EL (cell line): ENCODE results near the gene NEK7.

ENCODE experiments used
- DNase-seq: peaks from one replicate; pipeline ENCODE4 v3.0.0-alpha.2; 2016

NEK7 gene

DNA sequence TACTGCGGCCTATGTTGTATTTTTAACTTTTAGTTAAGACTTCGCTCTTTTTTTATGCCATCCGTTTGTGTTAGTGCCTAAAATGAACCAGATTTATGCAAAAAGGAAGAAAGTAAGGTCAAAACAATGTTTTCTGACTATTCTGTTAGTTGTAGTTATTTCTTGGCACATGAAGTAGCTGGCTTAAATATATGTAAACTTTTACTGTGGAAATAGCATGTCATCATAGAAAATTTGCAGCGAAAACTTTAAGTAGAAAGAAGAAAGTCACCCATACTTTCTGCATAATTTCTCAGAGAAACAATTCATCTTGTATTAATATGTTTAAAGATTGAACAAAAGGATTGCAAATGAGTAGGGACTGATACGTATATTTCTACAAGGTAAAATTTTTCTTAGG lies 106.4 kb downstream of the NEK7 start:
- no peak for DNase-seq

GRCh38 chr1:198264282-198264681 lies 107.5 kb downstream of the NEK7 start:
- DNase-seq: no peak

GRCh38 chr1:198265073-198265661 lies 108.4 kb downstream of the NEK7 start:
- DNase-seq: peak; percentile 31

DNA sequence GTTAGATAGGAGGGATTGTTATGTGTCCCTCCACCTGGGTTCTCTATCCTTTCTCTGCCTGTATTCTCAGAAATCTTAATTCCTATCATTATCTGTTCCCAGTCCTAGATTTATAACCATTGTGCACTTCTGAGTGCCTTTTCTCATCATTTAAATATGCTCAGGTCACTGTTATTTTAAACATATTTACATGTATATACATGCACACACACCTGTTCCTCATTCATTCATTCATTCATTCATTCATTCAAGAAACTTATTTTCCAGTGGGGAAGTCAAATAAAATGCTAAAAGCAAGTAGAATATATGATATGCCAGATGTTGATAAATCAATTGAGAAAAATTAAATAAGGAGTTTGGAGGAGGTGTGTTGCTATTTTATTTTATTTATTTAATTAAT lies 110.3 kb downstream of the NEK7 start:
- no peak for DNase-seq

DNA sequence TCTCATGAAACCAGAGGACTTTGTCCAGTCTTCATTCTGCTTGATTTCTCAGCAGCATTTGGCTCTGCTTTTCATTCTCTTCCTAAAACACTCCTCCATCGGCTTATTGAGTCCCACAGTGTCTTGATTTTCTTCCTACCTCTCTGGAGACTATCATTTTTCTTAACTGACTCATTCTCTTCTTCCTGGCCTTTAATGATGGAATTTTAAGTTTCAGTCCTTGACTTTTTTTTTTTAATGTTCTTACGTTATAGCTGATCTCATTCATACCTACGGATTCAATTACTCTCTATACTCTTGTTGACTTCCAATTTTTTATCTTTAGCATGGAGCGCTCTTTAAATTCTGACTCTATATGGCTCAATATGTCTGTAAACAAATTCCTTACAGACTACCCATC lies 111.1 kb downstream of the NEK7 start:
- peak; percentile 87 for DNase-seq

- DNase-seq: no peak
Observed at GRCh38 chr1:198268784-198269645, 112.2 kb downstream of the NEK7 start.

DNA sequence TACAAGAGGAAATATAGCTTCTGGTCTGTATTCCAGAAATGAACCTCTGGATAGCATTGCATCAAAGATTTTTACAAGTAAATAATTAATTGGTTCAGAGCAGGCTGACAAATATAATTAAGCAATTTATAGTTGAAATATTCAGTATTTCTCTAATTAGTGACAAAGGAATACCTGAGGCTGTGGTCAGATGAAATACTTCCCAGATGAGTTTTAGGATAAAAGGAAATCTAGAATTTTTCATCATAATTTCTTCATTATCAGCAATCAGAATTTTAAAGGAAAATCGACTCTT lies 112.8 kb downstream of the NEK7 start:
- no peak for DNase-seq

- no peak for DNase-seq
Observed at GRCh38 chr1:198270273-198270828, 113.6 kb downstream of the NEK7 start.

DNA sequence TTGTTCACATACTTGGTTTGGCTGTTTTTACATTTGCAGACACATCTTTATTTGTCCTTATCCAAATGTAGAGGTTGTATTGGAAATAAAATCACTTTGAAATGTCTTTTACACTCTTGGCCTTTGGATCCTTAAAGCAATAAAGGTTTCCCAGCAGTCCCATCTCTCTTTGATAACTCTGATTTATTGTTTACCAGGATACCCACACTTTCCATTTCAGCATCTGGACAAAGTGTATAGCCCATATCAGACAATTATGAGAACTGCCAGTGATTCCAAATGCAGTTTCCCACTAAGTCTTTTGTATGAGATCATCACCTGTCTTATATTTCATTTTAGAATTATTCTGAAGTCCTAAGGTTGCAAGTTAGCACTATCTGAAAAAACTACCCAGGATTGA lies 114.7 kb downstream of the NEK7 start:
- DNase-seq: no peak

DNA sequence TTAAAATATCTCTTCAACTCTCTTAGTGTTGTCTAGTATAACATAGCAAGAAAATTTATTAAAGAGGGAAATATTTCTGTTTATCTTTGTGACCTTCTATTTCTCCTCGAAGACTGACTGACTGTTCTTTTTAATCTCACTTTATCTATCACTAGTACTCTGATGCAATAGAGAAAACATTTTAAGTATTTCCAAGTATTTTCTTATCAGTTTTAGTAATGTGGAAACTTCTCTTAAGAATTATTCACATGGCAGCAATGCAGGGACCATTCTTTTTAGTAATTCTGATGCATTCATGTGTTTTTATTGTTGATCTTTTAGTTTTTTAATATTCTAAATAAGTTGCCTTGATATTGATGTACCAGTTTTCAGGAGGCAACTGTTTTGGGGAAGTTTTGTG lies 115.7 kb downstream of the NEK7 start:
- DNase-seq: peak; percentile 55

DNA sequence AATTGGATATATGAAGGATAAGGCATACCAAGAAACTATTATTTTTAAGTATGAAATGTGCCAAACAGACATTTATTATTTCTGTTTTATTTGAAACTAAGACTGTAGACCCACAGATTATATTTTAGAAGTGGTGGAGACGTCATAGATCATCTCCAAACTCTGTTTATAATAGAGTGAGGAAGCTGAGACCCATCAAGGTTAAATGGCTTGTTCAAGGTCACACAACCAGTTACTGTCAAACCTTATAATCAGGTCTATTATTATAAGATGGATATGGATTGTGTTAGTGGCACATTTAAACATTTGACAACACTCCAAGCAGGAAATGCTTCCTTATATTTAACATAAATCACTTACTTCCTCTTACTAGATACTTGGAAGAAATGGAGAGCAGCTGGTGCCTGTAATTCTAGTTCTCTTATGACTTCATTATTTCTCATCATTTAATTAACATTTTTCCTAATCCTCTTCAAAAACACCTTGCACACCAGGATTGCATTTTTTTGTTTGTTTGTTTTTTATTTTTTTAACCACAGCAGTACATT lies 117.0 kb downstream of the NEK7 start:
- DNase-seq: no peak

GRCh38 chr1:198275597-198275996 lies 118.8 kb downstream of the NEK7 start:
- DNase-seq: no peak

GRCh38 chr1:198276241-198276640 lies 119.4 kb downstream of the NEK7 start:
- DNase-seq: no peak

GRCh38 chr1:198278943-198279342 lies 122.1 kb downstream of the NEK7 start:
- peak; percentile 42 for DNase-seq

- no peak for DNase-seq
Observed at GRCh38 chr1:198280080-198280479, 123.3 kb downstream of the NEK7 start.

DNA sequence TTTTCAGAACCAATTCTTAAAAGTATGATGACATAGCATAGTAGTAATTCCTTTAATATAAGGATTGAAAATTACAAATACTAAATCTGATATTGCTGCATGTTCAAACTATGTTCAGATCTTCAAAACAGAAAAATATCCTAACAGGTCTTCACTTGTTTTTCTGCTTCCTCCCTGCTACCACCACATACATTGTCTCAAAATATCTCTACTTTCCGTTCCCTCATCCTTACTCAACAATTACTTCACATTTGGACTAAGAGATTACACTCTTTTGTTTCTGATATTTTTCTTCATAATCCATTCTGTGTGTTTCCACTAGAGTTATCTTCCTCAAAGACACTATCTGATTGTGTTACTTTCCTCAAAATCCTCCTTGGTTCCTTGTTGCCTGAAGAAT lies 125.1 kb downstream of the NEK7 start:
- no peak for DNase-seq

- no peak for DNase-seq
Observed at GRCh38 chr1:198283222-198283621, 126.4 kb downstream of the NEK7 start.

DNA sequence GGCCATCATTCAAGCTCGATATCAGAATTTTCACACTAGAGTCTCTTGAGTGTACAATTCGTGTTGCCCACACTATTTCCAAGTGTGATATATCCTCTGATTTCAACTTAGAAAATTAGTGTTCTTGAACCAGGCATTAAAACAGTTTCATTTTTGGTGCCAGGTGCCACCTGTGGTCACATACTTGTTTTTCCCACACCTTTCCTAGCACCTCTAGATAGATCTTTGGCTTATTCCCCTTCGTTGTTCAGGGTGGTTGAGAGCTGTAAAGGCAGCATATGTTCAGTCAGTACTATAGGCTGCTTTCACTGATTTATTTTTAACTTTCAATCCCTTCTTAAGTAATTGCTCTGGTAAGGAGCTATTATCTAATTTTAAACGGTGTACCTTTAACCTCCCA lies 131.1 kb downstream of the NEK7 start:
- DNase-seq: no peak

DNA sequence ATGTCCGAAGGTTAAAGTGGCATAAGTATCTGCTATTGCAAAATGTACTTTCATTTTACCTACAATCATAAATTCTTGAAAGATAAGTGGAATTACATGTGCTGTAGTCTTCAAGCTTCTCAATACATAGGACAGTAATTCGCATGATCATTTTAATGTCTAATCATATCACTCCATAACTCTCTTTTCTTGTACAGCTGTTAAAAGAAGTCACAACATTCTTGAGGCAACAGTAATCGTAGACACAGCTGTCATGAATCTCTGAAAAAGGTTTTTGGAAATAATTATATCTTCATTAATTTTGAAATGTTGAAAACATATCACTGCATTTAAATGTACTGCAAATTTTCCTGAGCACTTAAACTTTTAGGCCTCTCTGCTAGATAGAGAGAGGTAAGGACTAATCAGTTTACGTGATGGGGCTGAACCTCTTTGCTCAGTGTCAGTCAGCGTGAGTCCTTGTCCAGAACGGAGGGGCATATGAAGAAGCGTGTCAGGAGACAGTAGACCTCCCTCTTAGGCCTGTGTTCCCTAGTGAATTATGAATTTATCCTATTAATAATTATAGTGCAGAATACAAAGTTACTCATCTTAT lies 133.4 kb downstream of the NEK7 start:
- no peak for DNase-seq

DNA sequence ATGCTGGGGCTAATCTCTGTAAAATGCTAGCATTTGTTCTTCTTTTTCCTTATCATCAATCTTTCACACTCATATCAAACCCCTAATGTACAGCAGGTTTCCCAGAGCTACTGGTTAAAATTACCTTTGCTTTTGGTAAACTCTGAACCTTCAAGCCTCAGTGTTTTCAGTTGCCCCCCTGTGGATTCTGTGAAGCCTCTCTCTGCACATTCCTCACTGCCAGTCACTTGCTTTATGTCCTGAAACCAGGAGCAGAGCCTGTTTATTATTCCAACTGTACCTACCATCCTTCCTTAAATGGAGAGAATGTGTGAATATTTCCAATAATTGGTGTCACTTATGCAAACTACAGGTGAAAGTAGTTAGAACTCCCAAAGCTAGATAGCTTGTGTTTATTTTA lies 134.2 kb downstream of the NEK7 start:
- DNase-seq: no peak

GRCh38 chr1:198291924-198292323 lies 135.1 kb downstream of the NEK7 start:
- DNase-seq: no peak

DNA sequence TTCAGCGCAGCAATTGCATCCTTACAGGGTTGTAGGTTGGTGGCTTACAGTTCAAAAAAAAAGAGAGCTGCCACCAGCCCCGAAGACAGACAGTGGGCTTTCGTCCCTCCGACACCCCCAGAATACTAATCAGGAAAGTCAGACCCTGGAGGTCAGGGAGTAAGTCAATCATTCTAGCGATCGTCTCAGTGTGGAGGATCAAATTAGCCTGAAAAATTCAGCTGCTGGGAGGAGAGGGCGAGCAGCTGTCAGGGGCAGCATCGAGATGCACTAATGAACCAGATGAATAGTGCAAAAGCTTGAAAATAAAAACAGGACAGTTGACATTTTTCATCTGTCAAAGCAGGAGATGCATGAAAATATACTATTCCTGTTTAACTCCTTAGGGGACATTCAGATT lies 138.4 kb downstream of the NEK7 start:
- DNase-seq: no peak

- DNase-seq: no peak
Observed at GRCh38 chr1:198295971-198296370, 139.2 kb downstream of the NEK7 start.

GRCh38 chr1:198297281-198297680 lies 140.5 kb downstream of the NEK7 start:
- no peak for DNase-seq
